HEK293T (cell line): ENCODE measurements around the gene PLEKHM1.
"Not testable (repeated sequence)": the region's sequence is repeated elsewhere in the genome, so short reads cannot be mapped to it uniquely, and the experiment has no call there.

Source experiments
- CTCF ChIA-PET: fragments of 350-600 bp; formaldehyde crosslinking; extraction: SDS; loops from one replicate; lab custom pipeline; 2021; ENCODE audit warnings: antibody characterized with exemption, inconsistent platforms; lab: Yijun Ruan, JAX
- POLR2A ChIA-PET: fragments of 350-600 bp; formaldehyde crosslinking; extraction: SDS; loops from one replicate; lab custom pipeline; 2020; ENCODE audit warnings: antibody characterized with exemption, inconsistent platforms; lab: Yijun Ruan, JAX
- DNase-seq: peaks from one replicate; pipeline ENCODE4 v3.0.0; 2012; ENCODE audit warnings: mixed read lengths; ENCODE audit errors: extremely low spot score
- PKNOX1 ChIP-seq: fragments of 450-650 bp; IDR thresholded peaks from 2 replicates; pipeline ENCODE4 v1.6.1; 2016

Gene PLEKHM1

GRCh38 chr17:45490615-45491433 lies at the start of gene PLEKHM1:
PLEKHM1 (minus strand) TSS chr17:45490721; CDS start chr17:45482484, 8,237 bp downstream.
- CTCF ChIA-PET, POLR2A ChIA-PET: not testable (repeated sequence)
- DNase-seq = peak; percentile 67

GRCh38 chr17:45538168-45538567 lies 47.6 kb upstream of the PLEKHM1 start:
- POLR2A ChIA-PET, DNase-seq, CTCF ChIA-PET: not testable (repeated sequence)

GRCh38 chr17:45506072-45506471 lies 15.6 kb upstream of the PLEKHM1 start:
- DNase-seq, POLR2A ChIA-PET, CTCF ChIA-PET: not testable (repeated sequence)

- DNase-seq, CTCF ChIA-PET, POLR2A ChIA-PET: not testable (repeated sequence)
- peak; percentile 48; the same call in 1 of the 2 replicates for TF ChIP-seq PKNOX1
Observed at GRCh38 chr17:45505183-45505582, 14.7 kb upstream of the PLEKHM1 start.

- POLR2A ChIA-PET, CTCF ChIA-PET, DNase-seq: not testable (repeated sequence)
Observed at GRCh38 chr17:45501092-45501707, 10.7 kb upstream of the PLEKHM1 start.

GRCh38 chr17:45500478-45500877 lies 10.0 kb upstream of the PLEKHM1 start:
- POLR2A ChIA-PET, CTCF ChIA-PET, DNase-seq: not testable (repeated sequence)

- POLR2A ChIA-PET, DNase-seq: not testable (repeated sequence)
- CTCF ChIA-PET = interaction anchor here (0.6 kb wide), 1 partner anchor 74 kb away, joined by 5 read pairs; no protein-coding TSS in a partner anchor
Observed at GRCh38 chr17:45499208-45499607, 8.7 kb upstream of the PLEKHM1 start.

GRCh38 chr17:45498377-45498776 lies 7.9 kb upstream of the PLEKHM1 start:
- POLR2A ChIA-PET, CTCF ChIA-PET, DNase-seq: not testable (repeated sequence)

GRCh38 chr17:45497449-45497848 lies 6.9 kb upstream of the PLEKHM1 start:
- DNase-seq, CTCF ChIA-PET, POLR2A ChIA-PET: not testable (repeated sequence)

- DNase-seq, POLR2A ChIA-PET, CTCF ChIA-PET: not testable (repeated sequence)
Observed at GRCh38 chr17:45496507-45496906, 6.0 kb upstream of the PLEKHM1 start.

- DNase-seq, CTCF ChIA-PET, POLR2A ChIA-PET: not testable (repeated sequence)
Observed at GRCh38 chr17:45494556-45494955, 4.0 kb upstream of the PLEKHM1 start.

GRCh38 chr17:45492156-45492555 lies 1.6 kb upstream of the PLEKHM1 start:
- POLR2A ChIA-PET, DNase-seq, CTCF ChIA-PET: not testable (repeated sequence)

GRCh38 chr17:45490198-45490597 lies 323 bp downstream of the PLEKHM1 start:
- CTCF ChIA-PET, DNase-seq, POLR2A ChIA-PET: not testable (repeated sequence)

GRCh38 chr17:45487704-45488103 lies 2.8 kb downstream of the PLEKHM1 start:
- POLR2A ChIA-PET, DNase-seq: not testable (repeated sequence)
- CTCF ChIA-PET = interaction anchor here (0.7 kb wide), 1 partner anchor 257 kb away, joined by 3 read pairs; no protein-coding TSS in a partner anchor

- DNase-seq, POLR2A ChIA-PET, CTCF ChIA-PET: not testable (repeated sequence)
Observed at GRCh38 chr17:45483591-45484216, 6.8 kb downstream of the PLEKHM1 start.

GRCh38 chr17:45483177-45483576 lies 7.3 kb downstream of the PLEKHM1 start:
- POLR2A ChIA-PET, DNase-seq, CTCF ChIA-PET: not testable (repeated sequence)

- DNase-seq, POLR2A ChIA-PET, CTCF ChIA-PET: not testable (repeated sequence)
Observed at GRCh38 chr17:45482317-45482716, 8.2 kb downstream of the PLEKHM1 start.

GRCh38 chr17:45475436-45475835 lies 15.1 kb downstream of the PLEKHM1 start:
- DNase-seq, POLR2A ChIA-PET, CTCF ChIA-PET: not testable (repeated sequence)
